WI38 (cell line): Measurements from ENCODE around the gene RFC2.

Experiments
- H3K4me3 ChIP-seq: 2 replicates; pipeline ENCODE4 v1.5.1; 2011; ENCODE audit warnings: low read depth, mild to moderate bottlenecking, control low read depth, low read length
- TF ChIP-seq, protein P1 (sequence below): IDR thresholded peaks from 2 replicates; pipeline ENCODE4 v1.5.1; 2012; ENCODE audit warnings: low read depth, mild to moderate bottlenecking, control low read depth, low read length

Gene RFC2

DNA sequence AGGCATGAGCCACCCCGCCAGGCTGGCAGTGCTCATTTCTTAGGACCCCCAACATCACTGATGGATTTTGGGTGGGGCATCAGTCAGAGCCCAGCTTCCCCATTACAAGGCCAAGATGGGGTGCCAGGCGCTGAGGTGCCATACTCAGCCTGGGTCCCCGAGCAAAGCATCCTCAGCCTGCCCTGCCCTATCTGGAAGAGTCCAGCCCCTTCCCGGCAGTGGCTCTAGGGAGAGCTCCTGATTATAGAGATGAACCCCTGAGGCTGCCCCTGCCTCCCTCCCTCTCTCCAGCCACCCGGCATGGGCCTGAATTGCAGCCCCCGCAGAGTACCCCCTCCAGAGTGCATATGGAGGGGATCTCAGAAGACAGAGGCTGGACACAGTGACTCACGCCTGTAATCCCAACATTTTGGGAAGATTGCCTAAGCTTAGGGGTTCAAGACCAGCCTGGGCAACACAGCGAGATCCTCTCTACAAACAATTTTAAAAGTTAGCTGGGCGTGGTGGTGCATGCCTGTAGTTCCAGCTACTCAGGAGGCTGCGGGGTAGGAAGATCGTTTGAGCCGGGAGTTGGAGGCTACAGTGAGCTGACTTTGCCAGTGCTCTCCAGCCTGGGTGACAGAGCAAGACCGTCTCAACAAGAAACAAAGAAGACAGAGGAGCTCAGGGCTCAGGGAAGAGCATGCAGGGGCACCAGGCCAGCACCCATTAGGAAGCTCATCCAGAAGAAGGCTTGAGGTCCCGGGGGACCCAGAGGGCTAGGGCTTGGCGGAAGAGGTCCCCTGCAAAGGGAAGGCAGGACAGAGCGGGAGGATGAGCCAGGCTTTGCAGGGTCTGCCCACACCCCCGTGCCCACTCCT, 31.1 kb downstream of the RFC2 start:
- TF ChIP-seq, protein P1, sequence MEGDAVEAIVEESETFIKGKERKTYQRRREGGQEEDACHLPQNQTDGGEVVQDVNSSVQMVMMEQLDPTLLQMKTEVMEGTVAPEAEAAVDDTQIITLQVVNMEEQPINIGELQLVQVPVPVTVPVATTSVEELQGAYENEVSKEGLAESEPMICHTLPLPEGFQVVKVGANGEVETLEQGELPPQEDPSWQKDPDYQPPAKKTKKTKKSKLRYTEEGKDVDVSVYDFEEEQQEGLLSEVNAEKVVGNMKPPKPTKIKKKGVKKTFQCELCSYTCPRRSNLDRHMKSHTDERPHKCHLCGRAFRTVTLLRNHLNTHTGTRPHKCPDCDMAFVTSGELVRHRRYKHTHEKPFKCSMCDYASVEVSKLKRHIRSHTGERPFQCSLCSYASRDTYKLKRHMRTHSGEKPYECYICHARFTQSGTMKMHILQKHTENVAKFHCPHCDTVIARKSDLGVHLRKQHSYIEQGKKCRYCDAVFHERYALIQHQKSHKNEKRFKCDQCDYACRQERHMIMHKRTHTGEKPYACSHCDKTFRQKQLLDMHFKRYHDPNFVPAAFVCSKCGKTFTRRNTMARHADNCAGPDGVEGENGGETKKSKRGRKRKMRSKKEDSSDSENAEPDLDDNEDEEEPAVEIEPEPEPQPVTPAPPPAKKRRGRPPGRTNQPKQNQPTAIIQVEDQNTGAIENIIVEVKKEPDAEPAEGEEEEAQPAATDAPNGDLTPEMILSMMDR, result no peak
- H3K4me3 ChIP-seq, result no peak overlapping the region

DNA sequence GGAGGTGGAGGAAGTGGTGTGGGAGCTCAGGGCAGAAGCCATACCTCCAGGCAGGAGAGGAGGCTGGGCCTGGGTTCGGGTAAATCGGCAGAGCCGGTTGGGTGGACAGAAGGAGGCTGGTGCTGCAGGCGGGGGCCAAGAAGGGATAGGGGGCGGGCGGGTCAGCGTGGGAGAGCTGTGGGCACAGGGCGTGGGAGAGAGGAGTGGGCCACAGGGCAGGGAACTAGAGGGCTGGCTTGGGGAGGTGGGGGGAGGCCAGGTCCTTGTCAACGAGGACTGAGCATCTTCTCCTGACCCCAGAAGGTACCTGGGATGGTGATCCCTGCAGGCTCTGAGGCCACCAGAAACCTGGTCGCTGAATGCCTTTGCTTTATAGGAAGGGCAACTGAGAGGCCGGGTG, 32.5 kb downstream of the RFC2 start:
- H3K4me3 ChIP-seq, result no peak overlapping the region
- TF ChIP-seq, protein P1, result no peak

DNA sequence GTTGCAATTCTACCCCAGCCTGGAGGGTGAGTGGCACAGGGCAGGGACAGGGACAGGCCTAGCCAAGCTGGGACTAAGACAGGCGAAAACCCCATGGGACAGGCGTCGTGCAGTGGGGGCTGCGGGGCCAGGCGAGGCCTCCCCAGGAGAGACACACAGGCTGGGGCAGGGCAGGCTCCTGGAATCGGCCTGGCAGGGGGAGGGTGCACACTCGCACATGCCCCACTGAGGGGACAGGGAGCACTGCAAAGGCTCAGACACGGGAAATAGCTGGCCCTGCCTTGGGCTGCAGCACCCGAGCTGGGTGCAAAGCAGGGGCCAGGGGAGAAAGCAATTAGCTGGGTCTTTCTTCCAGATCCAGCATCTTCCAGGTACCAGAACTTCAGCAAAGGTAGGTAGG, 34.0 kb downstream of the RFC2 start:
- no peak overlapping the region for H3K4me3 ChIP-seq
- TF ChIP-seq, protein P1, result no peak

DNA sequence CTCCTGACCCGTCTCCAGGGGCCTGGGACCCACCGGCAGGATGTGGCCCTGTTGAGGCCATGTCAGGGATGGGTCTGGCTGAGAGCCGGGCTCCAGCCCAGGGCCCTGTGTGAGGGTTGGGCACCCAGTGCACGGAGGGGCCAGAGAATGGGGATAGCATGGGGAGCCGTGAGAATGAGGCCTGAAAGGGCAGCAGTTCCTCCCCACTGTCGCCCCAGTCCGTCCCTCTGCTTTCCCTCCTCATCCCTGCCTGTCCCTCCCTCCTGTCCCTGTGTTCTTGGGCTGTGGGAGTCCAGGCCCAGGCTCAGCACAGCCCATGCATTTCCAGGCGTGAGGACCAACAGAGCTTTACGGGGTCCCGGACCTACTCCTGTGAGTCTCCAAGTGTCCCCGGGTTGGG, 34.8 kb downstream of the RFC2 start:
- no peak overlapping the region for H3K4me3 ChIP-seq
- TF ChIP-seq, protein P1, result no peak

DNA sequence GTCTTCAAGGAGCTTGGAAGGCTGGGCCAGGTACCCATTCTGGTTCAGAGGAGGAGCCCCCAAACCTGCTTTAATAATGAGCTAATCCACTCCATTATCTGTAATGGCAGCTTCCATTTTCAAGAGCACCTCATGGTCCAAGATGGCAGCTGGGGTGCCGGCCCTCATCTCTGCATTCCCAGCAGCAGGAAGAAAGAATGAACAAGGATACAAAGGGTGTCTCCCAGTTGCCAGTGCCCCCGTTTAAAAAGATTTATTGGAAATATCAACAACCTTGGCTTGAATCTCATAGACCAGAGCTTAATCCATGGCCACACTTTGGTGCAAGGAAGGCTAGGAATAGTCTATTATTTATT, 35.9 kb downstream of the RFC2 start:
- TF ChIP-seq, protein P1, result no peak
- no peak overlapping the region for H3K4me3 ChIP-seq

- TF ChIP-seq, protein P1, result no peak
- H3K4me3 ChIP-seq, result no peak overlapping the region
These were observed 36.5 kb downstream of the RFC2 start for GRCh38 chr7:74217455-74218342.

GRCh38 chr7:74216361-74216761, 37.8 kb downstream of the RFC2 start:
- TF ChIP-seq, protein P1, result no peak
- H3K4me3 ChIP-seq, result no peak overlapping the region
